GM18870 (cell line): ENCODE results near the gene HMX3.

ENCODE experiments used
- ATAC-seq: cut with Tn5 transposase; IDR thresholded peaks from one replicate; pipeline ENCODE4 v1.9.1; 2021; ENCODE audit warnings: moderate library complexity; ENCODE audit not compliant: unreplicated experiment

The HMX3 gene

GRCh38 chr10:123135415-123136141 is at the start of gene HMX3:
TSS of gene HMX3 (plus strand) at chr10:123135970. CDS start at chr10:123136051, 81 bp downstream.
- no peak for ATAC-seq

- no peak for ATAC-seq
Observed at GRCh38 chr10:123086281-123086680, 49.5 kb upstream of the HMX3 start.

GRCh38 chr10:123087348-123087747 is 48.4 kb upstream of the HMX3 start:
- ATAC-seq, result no peak

- ATAC-seq, result no peak
Observed at GRCh38 chr10:123087786-123088185, 48.0 kb upstream of the HMX3 start.

GRCh38 chr10:123092635-123093414 is 42.9 kb upstream of the HMX3 start:
- ATAC-seq, result no peak

GRCh38 chr10:123093489-123093888 is 42.3 kb upstream of the HMX3 start:
- no peak for ATAC-seq

GRCh38 chr10:123096452-123096851 is 39.3 kb upstream of the HMX3 start:
- ATAC-seq, result no peak

- no peak for ATAC-seq
Observed at GRCh38 chr10:123097039-123097438, 38.7 kb upstream of the HMX3 start.

GRCh38 chr10:123100030-123100762 is 35.6 kb upstream of the HMX3 start:
- ATAC-seq, result no peak

- ATAC-seq, result no peak
Observed at GRCh38 chr10:123101872-123102271, 33.9 kb upstream of the HMX3 start.

- no peak for ATAC-seq
Observed at GRCh38 chr10:123102673-123103072, 33.1 kb upstream of the HMX3 start.

- no peak for ATAC-seq
Observed at GRCh38 chr10:123103944-123104343, 31.8 kb upstream of the HMX3 start.

GRCh38 chr10:123109466-123109865 is 26.3 kb upstream of the HMX3 start:
- no peak for ATAC-seq

GRCh38 chr10:123117644-123118417 is 17.9 kb upstream of the HMX3 start:
- no peak for ATAC-seq

GRCh38 chr10:123119081-123119480 is 16.7 kb upstream of the HMX3 start:
- no peak for ATAC-seq

- no peak for ATAC-seq
Observed at GRCh38 chr10:123126246-123126645, 9.5 kb upstream of the HMX3 start.

- ATAC-seq, result no peak
Observed at GRCh38 chr10:123129618-123130271, 6.0 kb upstream of the HMX3 start.

- no peak for ATAC-seq
Observed at GRCh38 chr10:123132576-123133477, 2.9 kb upstream of the HMX3 start.
